Endothelial cell of umbilical vein (primary cell): ENCODE measurements around the gene PCARE. TPM values are rescaled to one million over a fixed set of nuclear protein-coding genes. Genes with fewer than 3 reads are reported as not detected.

Source experiments
- BruUV-seq: library from RNA; stranded (reverse); fragments of 400-500 nt; replicated peaks from 2 replicates; lab custom pipeline; 2021; lab: Mats Ljungman, UMichigan
- CTCF ChIA-PET: fragments of 300-600, 350-600 bp; sonication (Branson Sonifier 250); formaldehyde crosslinking; loops from one replicate; lab custom pipeline; 2021; ENCODE audit warnings: antibody characterized with exemption, inconsistent platforms; lab: Charles Lee
- POLR2A ChIA-PET: fragments of 300-600, 350-600 bp; sonication (Branson Sonifier 250); formaldehyde crosslinking; loops from one replicate; lab custom pipeline; 2021; ENCODE audit warnings: antibody characterized with exemption, inconsistent platforms; lab: Charles Lee
- DNase-seq: peaks from one replicate; pipeline ENCODE4 v3.0.0-alpha.2; 2011; ENCODE audit warnings: low read depth, low spot score
- FAIRE-seq: peaks from 2 replicates; lab custom pipeline; 2011; peaks lifted over from hg19 to GRCh38; lab: Jason Lieb, UNC
- H2AFZ ChIP-seq: 2 replicates; pipeline ENCODE4 v1.6.0; 2012; ENCODE audit warnings: low read depth, low read length, control low read depth, inconsistent platforms
- H3K27ac ChIP-seq: 2 replicates; pipeline ENCODE4 v1.5.1; 2011; ENCODE audit warnings: low read depth, mild to moderate bottlenecking, control low read depth, low read length, moderate library complexity; ENCODE audit not compliant: insufficient read depth
- H3K27me3 ChIP-seq, 2 experiments: 2 replicates each; pipeline versions ENCODE4 v1.6.0 to v1.6.1; 2011; ENCODE audit warnings: low read length in 2 of 2, mixed read lengths in 1 of 2; ENCODE audit not compliant: control insufficient read depth in 2 of 2, insufficient read depth in 2 of 2
- H3K36me3 ChIP-seq, 2 experiments: 2 replicates in 1 of 2; 3 replicates in 1 of 2; pipeline ENCODE4 v1.5.1; 2011; ENCODE audit warnings: low read length in 2 of 2, mild to moderate bottlenecking in 1 of 2, moderate library complexity in 1 of 2; ENCODE audit not compliant: control insufficient read depth in 2 of 2, insufficient read depth in 2 of 2; ENCODE audit errors: extremely low read depth in 1 of 2
- H3K4me1 ChIP-seq: 3 replicates; pipeline ENCODE4 v1.5.1; 2011; ENCODE audit warnings: mild to moderate bottlenecking, low read length; ENCODE audit not compliant: control insufficient read depth, insufficient read depth; ENCODE audit errors: extremely low read depth
- H3K4me2 ChIP-seq: 2 replicates; pipeline ENCODE4 v1.6.1; 2011; ENCODE audit warnings: low read length, control low read depth, mixed read lengths; ENCODE audit not compliant: insufficient read depth
- H3K4me3 ChIP-seq, 3 experiments: fragments of 200-600 bp in 1 of 3; sonication (generic), shearing (Covaris generic) in 1 of 3; replicated peaks in 1 of 3; 2 replicates each; pipeline ENCODE4 v1.5.1; 2011 to 2016; ENCODE audit warnings: control low read depth in 3 of 3, low read length in 3 of 3, mild to moderate bottlenecking in 2 of 3, inconsistent platforms in 1 of 3, low read depth in 1 of 3, moderate library complexity in 1 of 3; ENCODE audit not compliant: insufficient read depth in 1 of 3
- H3K79me2 ChIP-seq: 2 replicates; pipeline ENCODE4 v1.6.0; 2012; ENCODE audit warnings: low read length, inconsistent platforms; ENCODE audit not compliant: control insufficient read depth, insufficient read depth
- H3K9ac ChIP-seq: replicated peaks from 2 replicates; pipeline ENCODE3; 2011; ENCODE audit warnings: low read length, control low read depth; ENCODE audit not compliant: insufficient read depth; ENCODE audit errors: extremely low read depth
- H3K9me1 ChIP-seq: replicated peaks from 3 replicates; pipeline ENCODE4 v1.6.0; 2011; ENCODE audit warnings: mild to moderate bottlenecking, low read length; ENCODE audit not compliant: control insufficient read depth, insufficient read depth; ENCODE audit errors: extremely low read depth
- H3K9me3 ChIP-seq: replicated peaks from 2 replicates; pipeline ENCODE4 v1.5.1; 2012; ENCODE audit warnings: low read length, inconsistent platforms; ENCODE audit not compliant: control insufficient read depth, insufficient read depth
- H4K20me1 ChIP-seq: replicated peaks from 2 replicates; pipeline ENCODE3; 2011; ENCODE audit warnings: mild to moderate bottlenecking, low read length; ENCODE audit not compliant: control insufficient read depth, insufficient read depth; ENCODE audit errors: extremely low read depth
- EZH2 ChIP-seq: IDR thresholded peaks from 2 replicates; pipeline ENCODE4 v1.6.1; 2012; ENCODE audit warnings: borderline replicate concordance, low read depth, mild to moderate bottlenecking, moderate library complexity, low read length, inconsistent platforms; ENCODE audit not compliant: severe bottlenecking
- FOS ChIP-seq: IDR thresholded peaks from 2 replicates; pipeline ENCODE4 v1.6.1; 2011; ENCODE audit warnings: mild to moderate bottlenecking, low read length, moderate library complexity, borderline replicate concordance; ENCODE audit not compliant: insufficient read depth
- GATA2 ChIP-seq: IDR thresholded peaks from 2 replicates; pipeline ENCODE4 v1.7.0; 2011; ENCODE audit warnings: low read depth, mild to moderate bottlenecking, moderate library complexity, mixed read lengths, low read length; ENCODE audit not compliant: insufficient read length, insufficient read depth
- JUN ChIP-seq: IDR thresholded peaks from 2 replicates; pipeline ENCODE4 v1.6.1; 2011; ENCODE audit warnings: borderline replicate concordance, low read depth; ENCODE audit not compliant: insufficient read length, insufficient read depth
- MYC ChIP-seq: IDR thresholded peaks from one replicate; pipeline ENCODE4 v1.6.1; 2011; ENCODE audit warnings: mild to moderate bottlenecking, low read depth, low read length
- POLR2A ChIP-seq: IDR thresholded peaks from 2 replicates; pipeline ENCODE4 v1.6.1; 2012; ENCODE audit warnings: low read depth, mild to moderate bottlenecking, control low read depth, low read length
- POLR2AphosphoS5 ChIP-seq: IDR thresholded peaks from 2 replicates; pipeline ENCODE4 v1.6.1; 2012; ENCODE audit warnings: low read depth, mild to moderate bottlenecking, control low read depth, low read length, moderate library complexity; ENCODE audit not compliant: insufficient read depth
- dilution Hi-C: fragments of 300-500 bp; cut with MboI; formaldehyde crosslinking; loops from one replicate; pipeline ENCODE4 v1.15.0; 2019; ENCODE audit warnings: low sequenced_read_pairs; ENCODE audit not compliant: extremely low pct_ligation_motif_present
- intact Hi-C: fragments of 100-400 bp; cut with micrococcal nuclease; formaldehyde crosslinking; loops from one replicate; pipeline ENCODE4 v1.10.0; 2022
- polyA plus RNA-seq, 4 experiments: library from polyadenylated mRNA; depleted of rRNA in 3 of 4; stranded (reverse) in 3 of 4; unstranded in 1 of 4; fragments of >200 nt; gene quantifications; 2 replicates each; pipeline versions ENCODE4 v1.2.1 to v1.2.3, GENCODE V29; 2011 to 2012; ENCODE audit warnings: missing spikeins in 1 of 4
- total RNA-seq: library from RNA; stranded (reverse); gene quantifications from 2 replicates; pipeline ENCODE4 v1.2.3, GENCODE V29; 2021
- TF ChIP-seq, protein P1 (sequence below), 2 donors: IDR thresholded peaks; 1 replicate in 1 of 2; 2 replicates in 1 of 2; pipeline ENCODE4 v1.5.1; 2011; ENCODE audit warnings: low read length in 2 of 2, mild to moderate bottlenecking in 2 of 2, moderate library complexity in 2 of 2, control low read depth in 1 of 2, inconsistent platforms in 1 of 2, low read depth in 1 of 2; ENCODE audit not compliant: insufficient read depth in 1 of 2; ENCODE audit errors: extremely low read depth in 1 of 2
- TF ChIP-seq, protein P2 (sequence below): IDR thresholded peaks from 2 replicates; pipeline ENCODE4 v1.6.1; 2011; ENCODE audit not compliant: insufficient read depth, insufficient read length

The PCARE gene
- total and polyA plus RNA-seq, 2 donors (not counting 3 experiments of a cell fraction or from before 2014, with no cell fraction given) = not detected

DNA sequence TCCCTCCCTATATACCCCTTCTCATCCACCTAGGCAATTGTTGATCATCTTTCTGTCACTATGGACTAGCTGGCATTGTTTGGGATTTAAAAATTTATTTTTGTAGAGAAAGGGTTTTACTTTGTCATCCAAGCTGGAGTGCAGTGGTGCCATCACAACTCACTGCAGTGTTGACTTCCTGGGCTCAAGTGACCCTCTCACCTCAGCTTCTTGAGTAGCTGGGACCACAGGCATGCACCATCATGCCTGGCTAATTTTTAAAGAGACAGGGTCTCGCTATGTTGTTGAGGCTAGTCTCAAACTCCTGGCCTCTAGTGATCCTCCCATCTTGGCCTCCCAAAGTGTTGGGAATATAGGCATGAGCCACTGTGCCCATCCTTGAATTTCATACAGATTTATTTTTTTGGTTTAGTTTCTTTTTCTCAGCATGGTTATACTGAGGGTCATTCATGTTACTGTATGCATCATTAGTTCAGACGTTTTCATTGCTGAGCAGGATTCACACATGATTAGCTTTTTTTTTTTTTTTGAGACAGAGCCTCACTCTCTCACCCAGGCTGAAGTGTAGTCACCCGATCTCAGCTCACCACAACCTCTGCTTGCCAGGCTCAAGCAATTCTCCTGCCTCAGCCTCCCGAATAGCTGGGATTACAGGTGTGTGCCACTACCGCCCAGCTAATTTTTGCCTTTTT is 8.6 kb upstream of the PCARE start:
- POLR2A ChIA-PET = no interaction called here

More for the DNA sequence above, 8.6 kb upstream of the PCARE start:
- Histone ChIP-seq H3K27ac (no peak overlapping the region), H3K9me1 (no peaks in the 10 kb centered on the region), H4K20me1 (no peaks in the 10 kb centered on the region), H3K36me3 (no peaks in the 10 kb centered on the region), H3K4me2 (no peak overlapping the region), H3K9me3 (no peaks in the 10 kb centered on the region), H3K4me3 (no peak overlapping the region), H2AFZ (no peak overlapping the region), H3K4me1 (no peaks in the 10 kb centered on the region), H3K27me3 (no peaks in the 10 kb centered on the region), H3K9ac (no peak overlapping the region), H3K79me2 (no peaks in the 10 kb centered on the region)
- TF ChIP-seq POLR2AphosphoS5 (no peak), JUN (no peak), EZH2 (no peak), MYC (no peak), GATA2 (no peak), POLR2A (no peak), FOS (no peak)
- TF ChIP-seq, protein P1, sequence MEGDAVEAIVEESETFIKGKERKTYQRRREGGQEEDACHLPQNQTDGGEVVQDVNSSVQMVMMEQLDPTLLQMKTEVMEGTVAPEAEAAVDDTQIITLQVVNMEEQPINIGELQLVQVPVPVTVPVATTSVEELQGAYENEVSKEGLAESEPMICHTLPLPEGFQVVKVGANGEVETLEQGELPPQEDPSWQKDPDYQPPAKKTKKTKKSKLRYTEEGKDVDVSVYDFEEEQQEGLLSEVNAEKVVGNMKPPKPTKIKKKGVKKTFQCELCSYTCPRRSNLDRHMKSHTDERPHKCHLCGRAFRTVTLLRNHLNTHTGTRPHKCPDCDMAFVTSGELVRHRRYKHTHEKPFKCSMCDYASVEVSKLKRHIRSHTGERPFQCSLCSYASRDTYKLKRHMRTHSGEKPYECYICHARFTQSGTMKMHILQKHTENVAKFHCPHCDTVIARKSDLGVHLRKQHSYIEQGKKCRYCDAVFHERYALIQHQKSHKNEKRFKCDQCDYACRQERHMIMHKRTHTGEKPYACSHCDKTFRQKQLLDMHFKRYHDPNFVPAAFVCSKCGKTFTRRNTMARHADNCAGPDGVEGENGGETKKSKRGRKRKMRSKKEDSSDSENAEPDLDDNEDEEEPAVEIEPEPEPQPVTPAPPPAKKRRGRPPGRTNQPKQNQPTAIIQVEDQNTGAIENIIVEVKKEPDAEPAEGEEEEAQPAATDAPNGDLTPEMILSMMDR (IDR thresholded peaks at IDR 0.05; ENCODE audit: extremely low read depth in 1 of 2, insufficient read depth in 1 of 2, low read depth in 1 of 2, low read length in 2 of 2) = no peak
- TF ChIP-seq, protein P2, sequence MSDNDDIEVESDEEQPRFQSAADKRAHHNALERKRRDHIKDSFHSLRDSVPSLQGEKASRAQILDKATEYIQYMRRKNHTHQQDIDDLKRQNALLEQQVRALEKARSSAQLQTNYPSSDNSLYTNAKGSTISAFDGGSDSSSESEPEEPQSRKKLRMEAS = no peak
- dilution Hi-C loops (no loop called here), intact Hi-C loops (no loop called here)
- FAIRE-seq = no peak
- no peak for DNase-seq
- CTCF ChIA-PET = interaction anchor here (0.7 kb wide), 1 partner anchor 41 kb away, joined by 3 read pairs; no protein-coding TSS in a partner anchor
- no TSS peak for BruUV-seq
